ENCODE results near the gene UBE2E3.

UBE2E3 gene

DNA sequence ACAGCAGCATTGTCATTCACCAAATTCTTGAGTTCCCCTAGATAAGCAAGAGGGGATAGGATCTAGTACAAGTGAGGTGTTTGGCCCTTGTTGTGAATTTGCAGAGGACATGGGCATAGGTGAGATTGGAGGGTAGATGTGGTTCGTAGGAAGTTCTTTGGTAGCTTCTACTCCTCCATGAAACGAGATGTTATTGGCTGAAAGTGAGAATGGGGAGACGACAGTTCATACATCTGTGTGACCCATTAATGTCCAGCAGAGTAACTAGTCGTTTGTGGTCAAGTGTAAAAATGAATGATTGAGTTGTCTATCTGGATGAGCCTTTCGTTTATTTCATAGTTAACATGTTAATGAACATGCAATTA is 90.4 kb downstream of the UBE2E3 start:
- no peak overlapping the region for H2AFZ ChIP-seq (ENCODE audit: insufficient read depth, low read length, poor library complexity)
- no peaks in the 10 kb centered on the region for H3K79me1 ChIP-seq (ENCODE audit: low read length)
- no peak overlapping the region for H4K12ac ChIP-seq (ENCODE audit: low read depth, low read length)
- H2BK12ac ChIP-seq (ENCODE audit: low read length) = no peak overlapping the region
- no peak overlapping the region for H3K4ac ChIP-seq (ENCODE audit: low read depth, low read length)
- no peaks in the 10 kb centered on the region for H3K9me3 ChIP-seq (ENCODE audit: insufficient read depth, low read depth, low read length)
- no peaks in the 10 kb centered on the region for H3K79me2 ChIP-seq (ENCODE audit: control insufficient read depth, insufficient read depth, low read length, poor library complexity)
- H3K27ac ChIP-seq (ENCODE audit: low read depth, low read length) = no peak overlapping the region
- H2BK5ac ChIP-seq (ENCODE audit: low read depth, low read length, poor library complexity) = no peak overlapping the region
- peaks cover 0 to 6% of the 10 kb centered on the region in 2 experiments for H3K4me1 ChIP-seq (ENCODE audit: control insufficient read depth in 1 of 2, insufficient read depth in 2 of 2, low read length in 2 of 2)
- no peak overlapping the region for H2AK5ac ChIP-seq (ENCODE audit: low read length)
- no peak overlapping the region for H3K4me2 ChIP-seq (ENCODE audit: low read length)
- H3K27me3 ChIP-seq (ENCODE audit: insufficient read depth, low read length) = no peaks in the 10 kb centered on the region
- H3K23ac ChIP-seq (ENCODE audit: low read length) = no peak overlapping the region
- H3K9ac ChIP-seq (ENCODE audit: low read length) = no peak overlapping the region
- WGBS (ENCODE audit: extremely low coverage, insufficient coverage, insufficient read length) = no CpG with 5 or more reads among the region's 5 CpGs
- DNase-seq = no peak
- H2BK120ac ChIP-seq (ENCODE audit: insufficient read depth, low read length, poor library complexity) = no peak overlapping the region
- no peak overlapping the region for H3K14ac ChIP-seq (ENCODE audit: low read length)
- H3K18ac ChIP-seq (ENCODE audit: low read length) = no peak overlapping the region
- no peak overlapping the region for H3K4me3 ChIP-seq (ENCODE audit: low read depth, low read length)
- peaks cover 0 to 2% of the 10 kb centered on the region in 2 experiments for H3K36me3 ChIP-seq (ENCODE audit: control insufficient read depth in 1 of 2, insufficient read depth in 2 of 2, low read length in 2 of 2)
- no peak overlapping the region for H4K8ac ChIP-seq (ENCODE audit: low read depth, low read length)
- no peak overlapping the region for H4K91ac ChIP-seq (ENCODE audit: low read depth, low read length)

DNA sequence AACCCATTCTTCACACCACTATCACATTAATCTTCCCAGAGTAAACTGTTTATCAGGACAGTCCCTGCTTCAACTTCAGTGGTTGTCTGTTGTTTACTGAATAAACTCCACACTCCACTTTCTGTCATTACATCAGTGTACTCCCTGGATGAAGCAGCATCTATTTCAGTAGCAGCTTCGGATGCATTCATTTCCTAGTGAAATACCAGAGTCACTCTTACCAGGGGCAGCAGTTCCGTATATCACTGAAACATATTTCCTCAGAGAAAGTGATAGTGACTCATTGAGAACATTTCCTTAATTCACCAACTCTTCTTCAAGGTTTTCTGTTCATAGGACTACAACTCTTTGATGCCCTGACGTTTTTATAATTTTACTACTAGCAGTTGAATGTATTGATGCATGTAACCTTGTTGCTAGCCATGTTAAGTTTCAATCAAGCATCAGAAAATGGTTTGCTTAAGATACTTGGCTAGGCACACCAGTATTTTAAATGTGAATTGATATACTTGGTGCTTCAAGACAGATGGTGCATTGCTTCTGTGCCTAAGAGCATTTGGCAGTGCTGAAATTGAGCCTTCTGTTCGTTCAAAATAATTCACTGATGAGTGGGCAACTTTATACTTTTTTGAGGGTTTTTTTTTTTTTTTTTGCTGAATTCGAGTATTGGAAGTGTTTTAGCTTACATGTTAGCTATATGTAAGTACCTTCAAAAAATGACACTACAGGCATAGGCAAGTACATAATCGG is 92.3 kb downstream of the UBE2E3 start:
- H3K9me3 ChIP-seq (ENCODE audit: insufficient read depth, low read depth, low read length) = no peaks in the 10 kb centered on the region

DNA sequence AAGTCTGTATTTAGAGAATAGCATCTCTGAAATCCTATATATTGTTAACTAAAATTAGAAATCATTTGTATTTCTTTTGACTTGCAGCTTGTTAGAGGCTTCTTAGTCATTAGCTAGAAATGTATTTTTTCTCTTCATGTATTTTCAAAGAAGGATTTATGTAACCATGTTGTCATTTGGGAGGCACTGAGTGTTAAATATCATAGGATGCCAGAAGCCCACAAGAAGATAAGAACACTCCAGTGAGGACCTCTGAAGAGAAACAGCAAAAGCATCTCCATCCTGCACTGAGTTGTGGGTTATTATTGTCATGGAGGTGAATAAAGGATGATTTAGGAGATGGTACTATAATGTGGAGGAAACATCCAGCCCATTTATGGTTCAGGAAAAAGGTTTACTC is 93.5 kb downstream of the UBE2E3 start:
- Histone ChIP-seq H3K4me2 (ENCODE audit: low read length) (no peak overlapping the region), H3K36me3 (ENCODE audit: control insufficient read depth in 1 of 2, insufficient read depth in 2 of 2, low read length in 2 of 2) (peaks cover 0 to 2% of the 10 kb centered on the region in 2 experiments), H3K4ac (ENCODE audit: low read depth, low read length) (no peak overlapping the region), H2AK5ac (ENCODE audit: low read length) (no peak overlapping the region), H3K4me1 (ENCODE audit: control insufficient read depth in 1 of 2, insufficient read depth in 2 of 2, low read length in 2 of 2) (peaks cover 0 to 6% of the 10 kb centered on the region in 2 experiments), H3K23ac (ENCODE audit: low read length) (no peak overlapping the region), H3K14ac (ENCODE audit: low read length) (no peak overlapping the region), H3K27ac (ENCODE audit: low read depth, low read length) (no peak overlapping the region), H3K9ac (ENCODE audit: low read length) (no peak overlapping the region), H3K79me2 (ENCODE audit: control insufficient read depth, insufficient read depth, low read length, poor library complexity) (no peaks in the 10 kb centered on the region), H4K12ac (ENCODE audit: low read depth, low read length) (no peak overlapping the region), H3K18ac (ENCODE audit: low read length) (no peak overlapping the region), H4K8ac (ENCODE audit: low read depth, low read length) (no peak overlapping the region), H2BK5ac (ENCODE audit: low read depth, low read length, poor library complexity) (no peak overlapping the region), H4K91ac (ENCODE audit: low read depth, low read length) (no peak overlapping the region), H3K9me3 (ENCODE audit: insufficient read depth, low read depth, low read length) (no peaks in the 10 kb centered on the region), H3K4me3 (ENCODE audit: low read depth, low read length) (no peak overlapping the region), H3K27me3 (ENCODE audit: insufficient read depth, low read length) (no peaks in the 10 kb centered on the region), H2BK120ac (ENCODE audit: insufficient read depth, low read length, poor library complexity) (no peak overlapping the region), H2BK12ac (ENCODE audit: low read length) (no peak overlapping the region), H2AFZ (ENCODE audit: insufficient read depth, low read length, poor library complexity) (no peak overlapping the region), H3K79me1 (ENCODE audit: low read length) (no peaks in the 10 kb centered on the region)
- no peak for DNase-seq

More for the DNA sequence above, 92.3 kb downstream of the UBE2E3 start:
- H4K8ac ChIP-seq (ENCODE audit: low read depth, low read length) = no peak overlapping the region
- H3K4ac ChIP-seq (ENCODE audit: low read depth, low read length) = no peak overlapping the region
- H3K4me3 ChIP-seq (ENCODE audit: low read depth, low read length) = no peak overlapping the region
- no peak overlapping the region for H3K14ac ChIP-seq (ENCODE audit: low read length)
- no peaks in the 10 kb centered on the region for H3K79me2 ChIP-seq (ENCODE audit: control insufficient read depth, insufficient read depth, low read length, poor library complexity)
- no peaks in the 10 kb centered on the region for H3K27me3 ChIP-seq (ENCODE audit: insufficient read depth, low read length)
- no peaks in the 10 kb centered on the region for H3K79me1 ChIP-seq (ENCODE audit: low read length)
- H4K12ac ChIP-seq (ENCODE audit: low read depth, low read length) = no peak overlapping the region
- no peak overlapping the region for H2BK12ac ChIP-seq (ENCODE audit: low read length)
- WGBS (ENCODE audit: extremely low coverage, insufficient coverage, insufficient read length) = no CpG with 5 or more reads among the region's 6 CpGs
- peaks cover 0 to 6% of the 10 kb centered on the region in 2 experiments for H3K4me1 ChIP-seq (ENCODE audit: control insufficient read depth in 1 of 2, insufficient read depth in 2 of 2, low read length in 2 of 2)
- H4K91ac ChIP-seq (ENCODE audit: low read depth, low read length) = no peak overlapping the region
- H3K4me2 ChIP-seq (ENCODE audit: low read length) = no peak overlapping the region
- no peak overlapping the region for H3K27ac ChIP-seq (ENCODE audit: low read depth, low read length)
- H2AK5ac ChIP-seq (ENCODE audit: low read length) = no peak overlapping the region
- H3K23ac ChIP-seq (ENCODE audit: low read length) = no peak overlapping the region
- no peak overlapping the region for H2BK5ac ChIP-seq (ENCODE audit: low read depth, low read length, poor library complexity)
- H2AFZ ChIP-seq (ENCODE audit: insufficient read depth, low read length, poor library complexity) = no peak overlapping the region
- DNase-seq = no peak
- H3K18ac ChIP-seq (ENCODE audit: low read length) = no peak overlapping the region
- H3K36me3 ChIP-seq (ENCODE audit: control insufficient read depth in 1 of 2, insufficient read depth in 2 of 2, low read length in 2 of 2) = peaks cover 0 to 2% of the 10 kb centered on the region in 2 experiments
- H2BK120ac ChIP-seq (ENCODE audit: insufficient read depth, low read length, poor library complexity) = no peak overlapping the region
- H3K9ac ChIP-seq (ENCODE audit: low read length) = no peak overlapping the region

DNA sequence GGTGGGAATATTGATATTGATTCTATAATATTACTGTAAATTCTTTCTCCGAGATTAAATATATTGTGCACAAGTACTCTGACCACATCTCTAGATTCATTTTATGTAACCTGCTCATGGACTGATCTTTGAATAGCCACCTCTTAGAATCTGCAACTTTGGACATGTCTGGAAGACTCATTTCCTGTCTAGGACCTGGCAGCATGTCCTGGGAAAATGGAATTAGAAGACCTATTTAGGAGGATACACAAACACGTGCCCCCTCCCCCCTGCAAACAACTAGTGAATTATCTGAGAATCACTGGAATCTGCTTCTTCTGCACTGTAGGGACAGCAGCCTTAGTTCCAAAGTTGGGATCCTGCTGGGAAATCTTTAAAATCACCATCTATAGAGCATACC is 94.1 kb downstream of the UBE2E3 start:
- H2AFZ ChIP-seq (ENCODE audit: insufficient read depth, low read length, poor library complexity) = no peak overlapping the region
- H3K18ac ChIP-seq (ENCODE audit: low read length) = no peak overlapping the region
- no peak overlapping the region for H2BK120ac ChIP-seq (ENCODE audit: insufficient read depth, low read length, poor library complexity)
- no peaks in the 10 kb centered on the region for H3K79me2 ChIP-seq (ENCODE audit: control insufficient read depth, insufficient read depth, low read length, poor library complexity)
- H2AK5ac ChIP-seq (ENCODE audit: low read length) = no peak overlapping the region
- no peaks in the 10 kb centered on the region for H3K9me3 ChIP-seq (ENCODE audit: insufficient read depth, low read depth, low read length)
- H3K27me3 ChIP-seq (ENCODE audit: insufficient read depth, low read length) = no peaks in the 10 kb centered on the region
- H3K79me1 ChIP-seq (ENCODE audit: low read length) = no peaks in the 10 kb centered on the region
- no peak overlapping the region for H2BK12ac ChIP-seq (ENCODE audit: low read length)
- no peak for DNase-seq
- no peak overlapping the region for H3K27ac ChIP-seq (ENCODE audit: low read depth, low read length)
- H4K91ac ChIP-seq (ENCODE audit: low read depth, low read length) = no peak overlapping the region
- no peak overlapping the region for H3K4me2 ChIP-seq (ENCODE audit: low read length)
- H2BK5ac ChIP-seq (ENCODE audit: low read depth, low read length, poor library complexity) = no peak overlapping the region
- H3K4me3 ChIP-seq (ENCODE audit: low read depth, low read length) = no peak overlapping the region
- no peak overlapping the region for H3K4ac ChIP-seq (ENCODE audit: low read depth, low read length)
- H4K12ac ChIP-seq (ENCODE audit: low read depth, low read length) = no peak overlapping the region
- no peak overlapping the region for H3K23ac ChIP-seq (ENCODE audit: low read length)
- no peak overlapping the region for H3K9ac ChIP-seq (ENCODE audit: low read length)
- peaks cover 0 to 2% of the 10 kb centered on the region in 2 experiments for H3K36me3 ChIP-seq (ENCODE audit: control insufficient read depth in 1 of 2, insufficient read depth in 2 of 2, low read length in 2 of 2)
- no peak overlapping the region for H3K14ac ChIP-seq (ENCODE audit: low read length)
- no peak overlapping the region for H4K8ac ChIP-seq (ENCODE audit: low read depth, low read length)
- peaks cover 0 to 6% of the 10 kb centered on the region in 2 experiments for H3K4me1 ChIP-seq (ENCODE audit: control insufficient read depth in 1 of 2, insufficient read depth in 2 of 2, low read length in 2 of 2)
- WGBS (ENCODE audit: extremely low coverage, insufficient coverage, insufficient read length) = no CpG with 5 or more reads among the region's 2 CpGs
